GM23338 (cell line): ENCODE results near the gene ONECUT1. TPM values are rescaled to one million over a fixed set of nuclear protein-coding genes. Genes with fewer than 3 reads are reported as not detected.

Experiments used
- ATAC-seq: fragments of 200-7000 bp; cut with Tn5 transposase; 3 replicates; pipeline ENCODE4 v1.9.1; 2020
- DNase-seq: peaks from one replicate; pipeline ENCODE4 v3.0.0-alpha.2; 2015; ENCODE audit warnings: low spot score
- H2AFZ ChIP-seq: fragments of 200-600 bp; sonication (generic); 2 replicates; pipeline ENCODE4 v1.8.0; 2016; ENCODE audit warnings: antibody characterized with exemption, mild to moderate bottlenecking, moderate library complexity
- H3F3A ChIP-seq: fragments of 200-600 bp; sonication (generic); replicated peaks from 2 replicates; pipeline ENCODE4 v1.8.0; 2017; ENCODE audit warnings: antibody characterized with exemption, mixed run types, low read depth
- H3K27ac ChIP-seq: fragments of 200-600 bp; sonication (generic); 2 replicates; pipeline ENCODE4 v1.6.1; 2016; ENCODE audit warnings: low read depth
- H3K27me3 ChIP-seq: fragments of 200-600 bp; sonication (generic); 2 replicates; pipeline ENCODE4 v1.8.0; 2016; ENCODE audit warnings: mild to moderate bottlenecking, mixed run types, moderate library complexity; ENCODE audit not compliant: insufficient read depth
- H3K36me3 ChIP-seq: fragments of 200-600 bp; sonication (generic); 2 replicates; pipeline ENCODE4 v1.8.0; 2016; ENCODE audit warnings: mild to moderate bottlenecking; ENCODE audit not compliant: insufficient read depth
- H3K4me1 ChIP-seq: fragments of 200-600 bp; sonication (generic); 2 replicates; pipeline ENCODE4 v1.8.0; 2016; ENCODE audit warnings: mild to moderate bottlenecking, moderate library complexity; ENCODE audit not compliant: insufficient read depth
- H3K4me2 ChIP-seq: fragments of 200-600 bp; sonication (generic); 2 replicates; pipeline ENCODE4 v1.7.1; 2017; ENCODE audit warnings: mixed run types
- H3K4me3 ChIP-seq: fragments of 200-600 bp; sonication (generic); 2 replicates; pipeline ENCODE4 v1.6.1; 2016; ENCODE audit warnings: mixed run types
- H3K79me2 ChIP-seq: fragments of 200-600 bp; sonication (generic); replicated peaks from 2 replicates; pipeline ENCODE4 v1.8.0; 2017; ENCODE audit warnings: mild to moderate bottlenecking; ENCODE audit not compliant: insufficient read depth
- H3K9me2 ChIP-seq: fragments of 200-600 bp; sonication (generic); 2 replicates; pipeline ENCODE4 v1.8.0; 2017; ENCODE audit not compliant: insufficient read depth
- H4K20me1 ChIP-seq: fragments of 200-600 bp; sonication (generic); replicated peaks from 2 replicates; pipeline ENCODE4 v1.8.0; 2017; ENCODE audit warnings: mild to moderate bottlenecking; ENCODE audit not compliant: insufficient read depth
- H3K27ac Mint-ChIP-seq: 2 replicates; pipeline ENCODE4 v1.8.0; 2020; ENCODE audit warnings: inconsistent platforms, mild to moderate bottlenecking, moderate library complexity, mixed read lengths
- H3K27me3 Mint-ChIP-seq: 3 replicates; pipeline ENCODE4 v1.8.0; 2022; ENCODE audit warnings: low read depth, mild to moderate bottlenecking, moderate library complexity, mixed read lengths, inconsistent platforms; ENCODE audit not compliant: insufficient read depth, poor library complexity
- H3K36me3 Mint-ChIP-seq: 3 replicates; pipeline ENCODE4 v1.8.0; 2021; ENCODE audit warnings: low read depth, mild to moderate bottlenecking, inconsistent platforms, moderate library complexity, mixed read lengths
- H3K4me1 Mint-ChIP-seq: 3 replicates; pipeline ENCODE4 v1.8.0; 2020; ENCODE audit warnings: mild to moderate bottlenecking, inconsistent platforms, mixed read lengths
- H3K4me3 Mint-ChIP-seq: 3 replicates; pipeline ENCODE4 v1.8.0; 2021; ENCODE audit warnings: moderate library complexity, mild to moderate bottlenecking, inconsistent platforms, mixed read lengths
- H3K9me3 Mint-ChIP-seq: 3 replicates; pipeline ENCODE4 v1.8.0; 2020; ENCODE audit warnings: moderate library complexity, mild to moderate bottlenecking, inconsistent platforms, mixed read lengths
- CREB1 ChIP-seq: fragments of 250-450 bp; sonication (Bioruptor Pico); IDR thresholded peaks from 2 replicates; pipeline ENCODE4 v1.5.0; 2020; ENCODE audit warnings: low read depth, mild to moderate bottlenecking, moderate library complexity
- CTCF ChIP-seq, 2 experiments: fragments of 200-600 bp in 1 of 2; sonication (generic) in 1 of 2; conservative IDR thresholded peaks; 2 replicates each; pipeline versions ENCODE4 v1.5.1 to v1.6.1; 2016 to 2017; ENCODE audit warnings: antibody characterized with exemption in 2 of 2, low read depth in 2 of 2, mild to moderate bottlenecking in 2 of 2, moderate library complexity in 1 of 2
- ETS1 ChIP-seq: IDR thresholded peaks from 2 replicates; pipeline ENCODE4 v1.6.1; 2016; ENCODE audit warnings: antibody characterized with exemption
- EZH2phosphoT487 ChIP-seq: fragments of 200-600 bp; sonication (generic); IDR thresholded peaks from one replicate; pipeline ENCODE4 v1.8.1; 2018; ENCODE audit warnings: antibody characterized with exemption; ENCODE audit not compliant: unreplicated experiment
- JUNB ChIP-seq: IDR thresholded peaks from one replicate; pipeline ENCODE4 v1.6.1; 2016; ENCODE audit warnings: antibody characterized with exemption; ENCODE audit not compliant: unreplicated experiment
- NANOG ChIP-seq: IDR thresholded peaks from 2 replicates; pipeline ENCODE4 v1.6.1; 2016; ENCODE audit warnings: antibody characterized with exemption, borderline replicate concordance
- POLR2AphosphoS5 ChIP-seq: IDR thresholded peaks from 2 replicates; pipeline ENCODE4 v1.6.1; 2016; ENCODE audit warnings: antibody characterized with exemption, low read depth
- STAT1 ChIP-seq: IDR thresholded peaks from one replicate; pipeline ENCODE4 v1.6.1; 2016; ENCODE audit warnings: antibody characterized with exemption; ENCODE audit not compliant: unreplicated experiment
- ZNF114 ChIP-seq: fragments of 250-450 bp; sonication (Bioruptor Pico); IDR thresholded peaks from 2 replicates; pipeline ENCODE4 v1.5.0; 2020; ENCODE audit warnings: mild to moderate bottlenecking, moderate library complexity
- ZNF331 ChIP-seq: fragments of 250-450 bp; sonication (Bioruptor Pico); IDR thresholded peaks from 2 replicates; pipeline ENCODE4 v1.5.0; 2020; ENCODE audit warnings: low read depth, mild to moderate bottlenecking, moderate library complexity
- polyA plus RNA-seq: library from polyadenylated mRNA; unstranded; fragments of >200 nt; fragmentation: Nextera tagmentation; extraction: Ambion mirVana; gene quantifications from 2 replicates; pipeline ENCODE4 v1.2.1, GENCODE V29; 2016
- total RNA-seq: library from RNA; depleted of rRNA; stranded (reverse); fragments of >200 nt; shearing (Covaris generic); gene quantifications from 2 replicates; pipeline ENCODE4 v1.2.3, GENCODE V29; 2014

The ONECUT1 gene
- total and polyA plus RNA-seq, 2 experiments from 2014 or later: 4.3 to 9.4 TPM

- H3K27ac ChIP-seq: peak overlapping the region; percentile 98
- H3K36me3 Mint-ChIP-seq: peaks cover 16% of the 10 kb centered on the region; the same call in 2 of the 3 replicates
- ATAC-seq (peak; percentile 16), DNase-seq (peak; percentile 50)
- peaks cover 33% of the 10 kb centered on the region for H3K4me1 Mint-ChIP-seq
- no peaks in the 10 kb centered on the region for H3K36me3 ChIP-seq
- peaks cover 18% of the 10 kb centered on the region for H3F3A ChIP-seq
- no peak overlapping the region for H2AFZ ChIP-seq
- peaks cover 14% of the 10 kb centered on the region for H3K27me3 Mint-ChIP-seq
- H3K4me2 ChIP-seq: peak overlapping the region; percentile 58
- H3K27ac Mint-ChIP-seq: no peak overlapping the region
- H3K27me3 ChIP-seq: no peaks in the 10 kb centered on the region
- H3K4me1 ChIP-seq: peaks cover 57% of the 10 kb centered on the region
- no peaks in the 10 kb centered on the region for H3K79me2 ChIP-seq
- no peaks in the 10 kb centered on the region for H3K9me2 ChIP-seq
- peak overlapping the region; percentile 62 for H3K4me3 Mint-ChIP-seq
- TF ChIP-seq ETS1 (no peak), STAT1 (no peak), CREB1 (CRISPR knock-in tag) (no peak), ZNF331 (CRISPR knock-in tag) (no peak), NANOG (no peak)
- peak overlapping the region; percentile 34 for H3K4me3 ChIP-seq
- no peaks in the 10 kb centered on the region for H4K20me1 ChIP-seq
- peaks cover 10% of the 10 kb centered on the region; the same call in 2 of the 3 replicates for H3K9me3 Mint-ChIP-seq
Observed at GRCh38 chr15:52746162-52746757, 43.9 kb downstream of the ONECUT1 start.

DNA sequence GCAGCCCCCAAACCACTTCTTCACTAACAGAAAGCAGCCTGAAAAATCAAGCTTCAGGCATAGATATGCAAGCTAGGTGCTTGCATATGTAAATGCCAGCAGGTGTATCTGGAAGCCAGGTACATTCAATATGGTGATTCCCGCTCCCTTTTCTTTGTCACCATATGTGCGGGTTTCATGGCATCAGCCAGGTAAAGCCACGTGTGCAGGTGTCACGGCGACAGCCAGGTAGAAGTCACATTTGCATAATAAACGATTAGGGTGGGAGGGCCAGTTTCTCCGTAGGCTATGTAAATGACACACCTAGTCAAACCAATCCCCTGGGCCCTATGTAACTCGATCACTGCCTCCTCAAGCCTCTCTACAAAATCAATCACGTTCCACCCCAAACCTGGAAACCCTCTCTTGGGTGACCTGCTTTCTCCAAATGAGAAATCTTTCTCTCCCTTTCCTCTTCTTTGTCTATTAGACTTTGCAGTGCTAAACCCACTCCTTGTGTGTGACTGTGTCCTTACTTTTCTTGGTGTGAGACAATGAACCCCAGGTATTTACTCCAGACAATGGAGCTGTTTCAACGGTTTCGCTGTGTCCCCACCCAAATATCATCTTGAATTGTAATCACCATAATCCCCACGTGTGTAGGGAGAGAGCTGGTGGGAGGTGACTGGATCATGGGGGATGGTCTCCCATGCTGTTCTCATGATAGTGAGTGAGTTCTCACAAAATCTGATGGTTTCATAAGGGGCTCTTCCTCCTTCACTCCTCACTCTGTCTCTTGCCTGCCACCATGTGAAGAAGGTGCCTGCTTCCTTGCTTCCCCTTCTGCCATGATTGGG, 44.6 kb downstream of the ONECUT1 start:
- Histone ChIP-seq H3K9me2 (no peaks in the 10 kb centered on the region), H3K27me3 (no peaks in the 10 kb centered on the region), H3K4me1 (peaks cover 51% of the 10 kb centered on the region), H4K20me1 (no peaks in the 10 kb centered on the region), H2AFZ (no peak overlapping the region), H3K4me2 (peak overlapping the region; percentile 58), H3K4me3 (peak overlapping the region; percentile 34), H3K27ac (peak overlapping the region; percentile 98), H3K79me2 (no peaks in the 10 kb centered on the region), H3K36me3 (no peaks in the 10 kb centered on the region), H3F3A (peaks cover 18% of the 10 kb centered on the region)
- peak; percentile 96 for ATAC-seq
- H3K27me3 Mint-ChIP-seq: peaks cover 14% of the 10 kb centered on the region
- DNase-seq: peak; percentile 97
- no peak overlapping the region for H3K27ac Mint-ChIP-seq
- H3K4me3 Mint-ChIP-seq: peak overlapping the region; percentile 62
- H3K9me3 Mint-ChIP-seq: peaks cover 10% of the 10 kb centered on the region; the same call in 2 of the 3 replicates
- peaks cover 30% of the 10 kb centered on the region for H3K4me1 Mint-ChIP-seq
- peaks cover 16% of the 10 kb centered on the region; the same call in 2 of the 3 replicates for H3K36me3 Mint-ChIP-seq
- TF ChIP-seq CTCF (conservative IDR thresholded peaks at IDR 0.05; ENCODE audit: low read depth in 2 of 2) (no peak), ZNF114 (CRISPR knock-in tag) (no peak), POLR2AphosphoS5 (peak; percentile 58), JUNB (no peak), NANOG (no peak), ETS1 (no peak), EZH2phosphoT487 (no peak), CREB1 (CRISPR knock-in tag) (peak; percentile 56), STAT1 (no peak), ZNF331 (CRISPR knock-in tag) (no peak)
